Measurements from ENCODE around the gene CLIC1.

DNA sequence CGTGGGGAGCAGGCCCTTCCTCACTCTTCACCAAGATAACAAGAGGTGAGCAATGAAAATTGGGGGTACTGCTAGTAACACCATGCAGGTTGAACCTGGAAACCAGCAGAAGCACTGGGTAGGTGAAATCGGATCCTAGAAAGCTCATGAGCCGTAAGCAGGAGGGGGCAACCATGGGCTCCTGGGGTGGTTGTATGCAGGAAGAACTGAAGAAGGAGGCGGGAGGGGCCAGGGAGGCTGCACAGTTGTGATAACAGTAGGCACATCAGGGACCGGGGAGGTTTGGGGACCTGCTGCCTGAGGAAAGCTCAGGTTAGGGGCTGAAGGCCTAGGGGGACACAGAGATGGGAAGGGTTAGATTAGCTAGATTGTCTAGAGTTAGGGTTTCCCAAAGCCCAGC is 49.8 kb downstream of the CLIC1 start:
- no peak for TF ChIP-seq CHD2 (IDR thresholded peaks at IDR 0.05; ENCODE audit: low read length, partially characterized antibody)
- no peak for TF ChIP-seq KDM5A (IDR thresholded peaks at IDR 0.05)
- no peak for TF ChIP-seq CTCF (IDR thresholded peaks at IDR 0.05)
- TF ChIP-seq REST (IDR thresholded peaks at IDR 0.05) = no peak

All from A549 (cell line).